Stimulated activated CD4-positive, alpha-beta T cell treated with anti-CD3 and anti-CD28 coated beads, Interleukin-1b, Interleukin-23, amount 100 ng/mL, for 48 hours (primary cell): ENCODE data around the gene TSN.
"Not testable (repeated sequence)": the region's sequence is repeated elsewhere in the genome, so short reads cannot be mapped to it uniquely, and the experiment has no call there.

ENCODE experiments used
- DNase-seq: peaks from one replicate; pipeline ENCODE4 v3.0.0-alpha.2; 2020

Gene TSN

GRCh38 chr2:121755237-121756111, at the start of gene TSN:
Gene TSN, plus strand, starts transcription at chr2:121755651. Its CDS starts 129 bp downstream, at chr2:121755780.
- DNase-seq, result peak; percentile 98

GRCh38 chr2:121705958-121706357, 49.5 kb upstream of the TSN start:
- DNase-seq, result no peak

- DNase-seq, result no peak
These were observed 48.0 kb upstream of the TSN start for GRCh38 chr2:121707344-121707919.

DNA sequence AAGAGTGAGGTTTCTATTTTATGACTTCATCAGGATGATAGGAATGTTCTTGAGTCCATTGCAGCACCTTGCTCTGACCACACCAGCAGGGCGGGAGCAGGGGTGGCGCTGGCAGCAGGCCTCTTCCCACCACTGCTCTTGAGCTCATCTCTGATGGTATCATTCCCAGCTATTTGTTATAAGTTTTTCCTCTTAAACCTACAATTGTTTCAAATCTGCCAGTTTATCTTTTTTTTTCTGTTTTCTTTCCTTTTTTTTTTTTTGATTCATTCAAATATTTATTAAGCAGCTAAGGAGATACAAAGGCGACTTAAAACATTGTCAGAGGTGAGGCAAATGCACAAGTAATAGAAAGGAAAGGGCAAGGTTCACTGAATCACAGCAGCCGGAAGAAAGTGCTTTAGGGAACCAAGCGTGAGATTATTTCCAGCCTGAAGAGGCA, 47.5 kb upstream of the TSN start:
- DNase-seq, result no peak

GRCh38 chr2:121709776-121710469, 45.5 kb upstream of the TSN start:
- no peak for DNase-seq

DNA sequence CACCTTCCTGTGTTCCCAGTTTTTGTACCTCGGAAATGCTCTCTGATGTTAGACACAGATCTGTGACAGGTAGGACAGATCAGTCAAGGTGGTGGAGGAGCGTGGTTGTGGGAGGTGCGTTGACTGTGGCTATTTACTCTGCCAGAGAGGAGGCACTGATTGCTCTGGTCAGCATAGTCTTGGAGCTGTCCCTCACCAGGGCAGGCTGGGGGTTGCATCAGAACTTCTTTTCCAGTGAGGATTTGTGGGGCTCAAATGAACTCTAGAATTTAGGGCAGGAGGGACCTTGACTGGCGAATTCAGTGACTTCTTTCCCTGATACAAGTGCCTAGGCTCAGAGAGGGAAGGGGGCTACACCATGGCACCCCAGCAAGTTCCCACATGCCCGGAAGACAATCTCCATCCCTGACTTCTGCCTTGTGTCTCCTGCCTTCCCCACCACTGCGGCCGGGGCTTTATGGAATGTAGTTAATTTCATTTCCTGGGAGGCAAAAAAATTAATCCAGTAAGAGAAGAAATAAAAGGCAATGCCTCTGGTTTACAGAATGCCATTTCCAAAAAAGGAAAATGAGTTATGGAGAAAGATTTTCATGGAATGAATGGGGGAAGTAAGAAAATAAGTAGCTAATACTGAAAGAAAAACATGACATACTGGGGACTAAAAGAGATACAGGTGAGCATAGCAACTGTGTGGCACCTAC, 44.8 kb upstream of the TSN start:
- no peak for DNase-seq

DNA sequence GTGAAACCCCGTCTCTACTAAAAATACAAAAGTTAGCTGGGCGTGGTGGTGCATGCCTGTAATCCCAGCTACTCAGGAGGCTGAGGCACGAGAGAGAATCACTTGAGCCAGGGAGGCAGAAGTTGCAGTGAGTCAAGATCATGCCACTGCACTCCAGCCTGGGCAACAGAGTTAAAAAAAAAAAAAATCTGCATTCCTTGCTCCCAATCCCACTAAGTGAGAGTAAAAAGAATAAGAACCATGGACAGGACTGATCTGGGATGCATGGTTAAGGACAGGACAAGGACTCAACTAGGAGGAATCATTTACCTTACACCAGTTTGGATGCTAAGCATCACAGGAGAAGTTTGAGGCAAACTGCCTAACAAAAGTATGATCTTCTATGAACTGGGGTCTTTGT, 44.0 kb upstream of the TSN start:
- not testable (repeated sequence) for DNase-seq

DNA sequence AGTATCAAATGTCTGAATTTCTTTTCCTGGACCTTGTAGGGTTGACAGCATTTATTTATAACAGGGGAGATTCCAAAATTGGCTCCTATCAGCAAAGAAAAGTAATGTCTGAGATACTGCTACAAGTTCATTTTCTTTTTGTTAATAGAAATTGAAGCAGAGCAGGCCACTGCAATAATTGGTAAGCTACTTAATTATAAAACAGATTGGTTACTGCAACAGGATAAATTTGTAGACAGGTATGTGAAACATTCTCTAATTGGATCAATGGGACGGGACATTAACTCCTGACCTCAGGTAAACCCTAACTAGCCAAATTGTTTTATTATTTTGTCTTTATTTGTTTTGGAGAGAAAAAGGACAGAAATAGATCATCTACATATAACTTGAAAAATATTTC, 39.3 kb upstream of the TSN start:
- no peak for DNase-seq

- DNase-seq, result no peak
These were observed 37.9 kb upstream of the TSN start for GRCh38 chr2:121717529-121717928.

- DNase-seq, result peak; percentile 47
These were observed 33.5 kb upstream of the TSN start for GRCh38 chr2:121721926-121722325.

- DNase-seq, result peak; percentile 73
These were observed 33.0 kb upstream of the TSN start for GRCh38 chr2:121722479-121722878.

GRCh38 chr2:121723316-121723715, 32.1 kb upstream of the TSN start:
- no peak for DNase-seq

GRCh38 chr2:121727332-121727731, 28.1 kb upstream of the TSN start:
- DNase-seq, result no peak

DNA sequence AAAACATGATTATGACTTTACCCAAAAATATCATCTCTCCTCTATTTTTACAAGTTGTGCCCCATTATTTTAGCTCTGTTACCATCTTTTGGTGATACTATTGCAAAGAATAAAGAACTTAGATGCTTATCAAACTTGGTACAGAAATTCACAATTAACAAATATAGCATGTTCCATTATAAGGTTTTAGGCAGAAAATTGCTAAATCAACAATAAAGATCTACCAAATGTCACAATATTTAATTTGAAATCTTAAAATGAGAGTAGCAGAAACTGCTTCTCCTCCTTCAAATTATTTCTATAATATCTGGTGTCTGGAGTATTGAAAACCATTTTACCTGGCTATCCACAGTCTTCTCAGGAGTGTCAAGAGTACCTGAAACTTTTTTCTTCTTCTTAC, 27.5 kb upstream of the TSN start:
- DNase-seq, result no peak

DNA sequence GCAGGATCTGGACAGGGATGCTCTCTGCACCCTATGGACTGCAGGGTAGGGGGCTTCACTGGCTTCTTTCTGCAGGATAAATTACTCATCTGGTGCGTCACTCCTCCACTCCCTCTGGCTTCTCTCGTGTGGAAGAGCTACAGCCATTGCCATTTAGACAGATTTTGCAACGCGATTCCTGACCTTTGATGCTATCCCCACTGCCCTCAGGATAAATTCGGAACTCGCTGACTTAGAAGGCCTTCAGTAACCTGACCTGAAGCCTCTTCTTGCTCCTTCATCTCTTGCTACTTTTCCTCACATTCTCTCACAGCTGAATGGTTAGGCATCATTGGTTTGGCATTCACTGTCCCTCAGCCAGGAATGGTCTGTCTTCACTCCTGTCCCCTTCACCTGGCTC, 24.1 kb upstream of the TSN start:
- DNase-seq, result no peak

- DNase-seq, result not testable (repeated sequence)
These were observed 20.9 kb upstream of the TSN start for GRCh38 chr2:121734544-121734943.

DNA sequence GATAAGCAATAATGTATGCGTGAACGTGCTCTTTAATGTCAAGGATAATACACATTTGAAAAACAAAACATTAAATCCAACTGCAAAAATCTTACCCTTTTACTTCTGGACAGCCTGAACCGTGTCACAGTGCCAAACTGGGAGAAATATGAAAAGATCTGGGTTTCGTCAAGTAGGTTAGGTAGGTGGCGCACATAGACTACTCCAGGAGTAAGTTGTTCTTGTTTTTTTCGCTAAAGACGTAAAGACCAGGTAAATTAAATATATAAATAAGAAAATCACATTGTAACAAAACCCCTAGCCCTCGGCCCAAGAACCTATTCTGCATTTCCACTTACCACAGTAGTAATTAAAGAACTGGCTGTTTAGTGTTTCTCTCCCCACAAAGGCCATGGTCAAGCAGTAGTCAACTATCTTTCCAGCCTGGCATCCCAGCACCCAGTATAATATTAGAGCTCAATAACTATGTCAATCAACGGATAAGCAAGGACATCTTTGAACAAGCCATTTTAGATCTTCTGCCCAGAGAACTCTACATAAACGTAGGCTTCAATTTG, 19.9 kb upstream of the TSN start:
- DNase-seq, result no peak

GRCh38 chr2:121736140-121736461, 19.4 kb upstream of the TSN start:
- DNase-seq, result no peak

DNA sequence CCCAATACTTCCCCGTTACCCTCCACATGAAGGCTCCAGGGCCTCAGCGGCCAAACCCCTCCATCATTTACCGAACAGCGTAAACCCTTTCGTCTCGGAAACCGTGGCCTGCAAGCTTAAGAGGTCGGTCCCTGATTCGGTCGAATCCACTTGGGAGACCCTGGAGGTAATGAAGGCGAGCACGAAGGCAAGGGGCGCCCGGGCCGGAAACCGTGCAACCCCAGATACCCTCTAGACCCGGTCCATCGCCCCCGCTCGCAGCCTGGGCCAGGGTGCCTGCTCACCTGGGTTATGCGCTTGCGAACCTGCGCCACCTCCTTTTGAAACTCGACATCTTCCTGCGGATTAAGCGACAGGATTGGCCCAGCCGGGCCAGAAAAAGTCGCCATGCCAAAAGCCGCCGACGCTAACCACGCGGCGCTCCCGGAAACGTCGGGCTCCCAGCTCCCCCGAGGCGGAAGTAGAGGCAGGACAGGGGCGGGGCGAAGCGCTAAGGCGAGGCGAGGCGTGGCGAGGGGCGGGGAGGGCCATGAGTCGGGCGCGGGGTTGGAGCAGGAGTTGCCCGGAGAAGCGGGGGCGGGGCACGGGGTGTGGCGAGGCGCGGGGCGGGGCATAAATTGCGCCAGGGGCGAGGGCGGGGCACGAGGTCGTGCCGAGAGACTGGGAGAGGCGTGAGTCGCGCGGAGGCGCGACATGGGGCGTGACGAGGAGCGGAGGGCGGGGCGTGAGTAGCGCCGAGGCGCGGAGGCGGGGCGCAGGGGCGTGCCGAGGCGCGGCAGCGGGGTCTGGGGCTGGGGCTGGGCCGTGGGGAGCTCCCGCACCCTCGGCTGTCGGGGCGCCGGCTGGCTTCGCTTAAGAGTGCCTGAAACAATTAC, 18.8 kb upstream of the TSN start, which contains the start of gene NIFK:
NIFK (minus strand) TSS at position 414 of the 875 bp plus-strand sequence; CDS start at position 389, 25 bp downstream.
- DNase-seq, result peak; percentile 100

GRCh38 chr2:121740973-121741372, 14.5 kb upstream of the TSN start:
- no peak for DNase-seq

- DNase-seq, result no peak
These were observed 14.0 kb upstream of the TSN start for GRCh38 chr2:121741450-121741849.

DNA sequence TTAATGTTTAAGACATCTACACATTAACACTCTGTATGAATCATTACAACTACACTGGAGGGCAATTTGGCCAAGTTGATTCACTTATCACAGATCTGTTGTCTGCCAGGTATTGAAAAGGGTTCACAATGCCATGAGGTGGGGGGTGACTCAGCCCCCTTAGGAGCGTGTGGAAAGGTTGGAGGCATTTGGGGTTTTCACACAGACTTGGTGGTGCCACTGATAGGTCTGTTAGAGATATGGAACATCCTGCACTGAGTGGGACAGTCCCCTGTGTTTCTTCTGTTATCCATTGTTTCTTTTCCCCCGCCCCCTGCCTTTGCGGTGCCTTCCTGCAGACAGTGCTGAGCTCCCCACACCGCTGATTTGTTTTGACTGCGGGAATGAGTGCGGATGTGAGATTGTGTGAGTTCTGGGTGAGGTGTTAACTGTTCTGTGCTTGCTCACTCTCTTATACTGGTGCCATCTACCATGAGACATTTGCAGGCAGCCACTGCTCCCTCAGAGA, 9.3 kb upstream of the TSN start:
- DNase-seq, result peak; percentile 75
